Activated naive CD8-positive, alpha-beta T cell treated with anti-CD3 and anti-CD28 coated beads, Interleukin-2, amount 50 U/mL, for 16 hours (primary cell): ENCODE measurements around the gene CSHL1.

Experiments
- DNase-seq: peaks from one replicate; pipeline ENCODE4 v3.0.0-alpha.2; 2020; ENCODE audit warnings: low read depth, low spot score

Gene CSHL1

GRCh38 chr17:63911041-63911635 is at the start of gene CSHL1:
Gene CSHL1, minus strand, starts transcription at chr17:63911258. Its CDS starts 62 bp downstream, at chr17:63911196.
- no peak for DNase-seq

GRCh38 chr17:63960430-63960829 is 49.4 kb upstream of the CSHL1 start:
- no peak for DNase-seq

- no peak for DNase-seq
These were observed 48.9 kb upstream of the CSHL1 start for GRCh38 chr17:63960006-63960405.

- no peak for DNase-seq
These were observed 45.4 kb upstream of the CSHL1 start for GRCh38 chr17:63956296-63956920.

GRCh38 chr17:63955791-63956190 is 44.7 kb upstream of the CSHL1 start:
- no peak for DNase-seq

GRCh38 chr17:63955232-63955631 is 44.2 kb upstream of the CSHL1 start:
- DNase-seq: no peak

GRCh38 chr17:63954402-63955063 is 43.5 kb upstream of the CSHL1 start:
- DNase-seq: no peak

GRCh38 chr17:63950940-63951907 is 40.2 kb upstream of the CSHL1 start:
- DNase-seq: no peak

- DNase-seq: no peak
These were observed 38.7 kb upstream of the CSHL1 start for GRCh38 chr17:63949576-63950250.

- DNase-seq: no peak
These were observed 37.5 kb upstream of the CSHL1 start for GRCh38 chr17:63948521-63948920.

GRCh38 chr17:63947711-63948330 is 36.8 kb upstream of the CSHL1 start:
- no peak for DNase-seq

- peak; percentile 25 for DNase-seq
These were observed 35.6 kb upstream of the CSHL1 start for GRCh38 chr17:63946440-63947363.

- no peak for DNase-seq
These were observed 34.9 kb upstream of the CSHL1 start for GRCh38 chr17:63945784-63946439.

- DNase-seq: no peak
These were observed 33.9 kb upstream of the CSHL1 start for GRCh38 chr17:63944736-63945499.

GRCh38 chr17:63943745-63944144 is 32.7 kb upstream of the CSHL1 start:
- no peak for DNase-seq

GRCh38 chr17:63942309-63942985 is 31.4 kb upstream of the CSHL1 start:
- DNase-seq: no peak

GRCh38 chr17:63941751-63942150 is 30.7 kb upstream of the CSHL1 start:
- DNase-seq: no peak

GRCh38 chr17:63941162-63941561 is 30.1 kb upstream of the CSHL1 start:
- no peak for DNase-seq
